ENCODE measurements around the gene MESD. TPM values are rescaled to one million over a fixed set of nuclear protein-coding genes. Genes with fewer than 3 reads are reported as not detected.

Gene MESD
- total and polyA plus RNA-seq, 9 of the 15 experiments (the other 6 are each of a cell fraction or from before 2014, with no cell fraction given): 11.3 to 39.7 (median 22.8) TPM

- 7% methylated on average over 3 of the region's 3 CpGs for WGBS (ENCODE audit: insufficient coverage, low coverage, missing lambda C conversion rate)
- peak; percentile 52 for FAIRE-seq
- H3K36me3 ChIP-seq (ENCODE audit: control insufficient read depth, insufficient read depth, low read length): no peaks in the 10 kb centered on the region
- H3K27ac ChIP-seq (ENCODE audit: extremely low read depth, low read depth, low read length): no peak overlapping the region
- no peak overlapping the region for H3K9ac ChIP-seq (ENCODE audit: insufficient read depth in 1 of 2, low read depth in 2 of 2, low read length in 2 of 2)
- H4K20me1 ChIP-seq (replicated peaks; ENCODE audit: control insufficient read depth, insufficient read depth, low read length): no peaks in the 10 kb centered on the region
- no peak overlapping the region for H3K4me3 ChIP-seq
- intact Hi-C loops (cut with micrococcal nuclease): no loop called here
- no peaks in the 10 kb centered on the region for H3K27me3 ChIP-seq (ENCODE audit: control insufficient read depth in 2 of 2, insufficient read depth in 2 of 2, low read length in 2 of 2)
- BruUV-seq (replicated peaks): no TSS peak
- no peaks in the 10 kb centered on the region for H3K79me2 ChIP-seq (ENCODE audit: control insufficient read depth, insufficient read depth, low read length)
- peaks cover 0 to 3% of the 10 kb centered on the region in 2 experiments; a peak in 1 of 5 replicates for H3K4me1 ChIP-seq (replicated peaks in 1 of 2; ENCODE audit: control insufficient read depth in 2 of 2, insufficient read depth in 2 of 2, low read length in 2 of 2)
- H2AFZ ChIP-seq (ENCODE audit: low read depth, low read length): no peak overlapping the region
- ChIA-PET CTCF (ENCODE audit: low intra/inter-chr PET ratio) (no interaction called here), POLR2A (interaction anchor here (0.6 to 0.7 kb wide), 2 partner anchors 11 to 29 kb away, joined by 3 read pairs; no protein-coding TSS in a partner anchor)
- peak in 1 of 4 experiments; percentile 44 for DNase-seq (ENCODE audit: extremely low read depth in 1 of 4, low spot score in 3 of 4)
- ATAC-seq: no peak; the same call in 2 of the 3 replicates
- no peak overlapping the region for H3K4me2 ChIP-seq (ENCODE audit: insufficient read depth, low read length)
- in situ Hi-C loops (cut with MboI): no loop called here
- peaks cover 9% of the 10 kb centered on the region for H3K9me3 ChIP-seq (replicated peaks; ENCODE audit: control insufficient read depth, insufficient read depth, low read depth, low read length)
- no peaks in the 10 kb centered on the region for H3K9me1 ChIP-seq (ENCODE audit: control insufficient read depth, insufficient read depth, low read length)
- no peak for TF ChIP-seq TGIF2 (CRISPR knock-in tag; IDR thresholded peaks at IDR 0.05)
- TF ChIP-seq ATF3 (IDR thresholded peaks at IDR 0.05): peak; percentile 59
- no peak for TF ChIP-seq ATF3 (CRISPR knock-in tag; conservative IDR thresholded peaks at IDR 0.05)
- no peak for TF ChIP-seq ETS2 (tag; IDR thresholded peaks at IDR 0.05; ENCODE audit: borderline replicate concordance, poor library complexity, severe bottlenecking)
- no peak for TF ChIP-seq NR2C1 (IDR thresholded peaks at IDR 0.05)
- TF ChIP-seq NR2C1 (tag; IDR thresholded peaks at IDR 0.05): no peak
- TF ChIP-seq PURB (CRISPR knock-in tag; IDR thresholded peaks at IDR 0.05; ENCODE audit: low read depth): no peak
- TF ChIP-seq, protein P1, sequence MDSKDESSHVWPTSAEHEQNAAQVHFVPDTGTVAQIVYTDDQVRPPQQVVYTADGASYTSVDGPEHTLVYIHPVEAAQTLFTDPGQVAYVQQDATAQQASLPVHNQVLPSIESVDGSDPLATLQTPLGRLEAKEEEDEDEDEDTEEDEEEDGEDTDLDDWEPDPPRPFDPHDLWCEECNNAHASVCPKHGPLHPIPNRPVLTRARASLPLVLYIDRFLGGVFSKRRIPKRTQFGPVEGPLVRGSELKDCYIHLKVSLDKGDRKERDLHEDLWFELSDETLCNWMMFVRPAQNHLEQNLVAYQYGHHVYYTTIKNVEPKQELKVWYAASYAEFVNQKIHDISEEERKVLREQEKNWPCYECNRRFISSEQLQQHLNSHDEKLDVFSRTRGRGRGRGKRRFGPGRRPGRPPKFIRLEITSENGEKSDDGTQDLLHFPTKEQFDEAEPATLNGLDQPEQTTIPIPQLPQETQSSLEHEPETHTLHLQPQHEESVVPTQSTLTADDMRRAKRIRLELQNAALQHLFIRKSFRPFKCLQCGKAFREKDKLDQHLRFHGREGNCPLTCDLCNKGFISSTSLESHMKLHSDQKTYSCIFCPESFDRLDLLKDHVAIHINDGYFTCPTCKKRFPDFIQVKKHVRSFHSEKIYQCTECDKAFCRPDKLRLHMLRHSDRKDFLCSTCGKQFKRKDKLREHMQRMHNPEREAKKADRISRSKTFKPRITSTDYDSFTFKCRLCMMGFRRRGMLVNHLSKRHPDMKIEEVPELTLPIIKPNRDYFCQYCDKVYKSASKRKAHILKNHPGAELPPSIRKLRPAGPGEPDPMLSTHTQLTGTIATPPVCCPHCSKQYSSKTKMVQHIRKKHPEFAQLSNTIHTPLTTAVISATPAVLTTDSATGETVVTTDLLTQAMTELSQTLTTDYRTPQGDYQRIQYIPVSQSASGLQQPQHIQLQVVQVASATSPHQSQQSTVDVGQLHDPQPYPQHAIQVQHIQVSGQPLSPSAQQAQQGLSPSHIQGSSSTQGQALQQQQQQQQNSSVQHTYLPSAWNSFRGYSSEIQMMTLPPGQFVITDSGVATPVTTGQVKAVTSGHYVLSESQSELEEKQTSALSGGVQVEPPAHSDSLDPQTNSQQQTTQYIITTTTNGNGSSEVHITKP (IDR thresholded peaks at IDR 0.05; ENCODE audit: partially characterized antibody): no peak
- no peak for TF ChIP-seq GATA2 (CRISPR knock-in tag; IDR thresholded peaks at IDR 0.05)
- peak; percentile 68 to 75; a peak in 3 of 4 replicates for TF ChIP-seq TRIM24 (IDR thresholded peaks at IDR 0.05)
- TF ChIP-seq MAFK (IDR thresholded peaks at IDR 0.05; ENCODE audit: low read length): peak; percentile 96
- TF ChIP-seq ZBTB11 (CRISPR knock-in tag; IDR thresholded peaks at IDR 0.05): no peak
- TF ChIP-seq HNRNPL (IDR thresholded peaks at IDR 0.05; ENCODE audit: low read depth, low read length): no peak
These were observed 40.0 kb upstream of the MESD start for GRCh38 chr15:81029414-81030300.
